Caco-2 (cell line): ENCODE data around the gene SNPH. TPM values are rescaled to one million over a fixed set of nuclear protein-coding genes. Genes with fewer than 3 reads are reported as not detected.

Experiments used
- BruUV-seq: library from RNA; stranded (reverse); fragments of 400-500 nt; replicated peaks from 2 replicates; lab custom pipeline; 2021; lab: Mats Ljungman, UMichigan
- CTCF ChIA-PET: fragments of 300-600 bp; sonication (Branson Sonifier 250); formaldehyde crosslinking; loops from one replicate; lab custom pipeline; 2022; ENCODE audit warnings: antibody characterized with exemption; lab: Charles Lee
- POLR2A ChIA-PET: fragments of 300-600 bp; sonication (Branson Sonifier 250); formaldehyde crosslinking; loops from one replicate; lab custom pipeline; 2022; ENCODE audit warnings: antibody characterized with exemption; lab: Charles Lee
- DNase-seq, 2 experiments: peaks; one replicate each; pipeline versions ENCODE4 v3.0.0 to v3.0.0-alpha.2; 2020 to 2022
- H3K27me3 ChIP-seq: replicated peaks from 2 replicates; pipeline ENCODE4 v1.6.0; 2011; ENCODE audit warnings: low read length; ENCODE audit not compliant: control insufficient read depth, insufficient read depth
- H3K36me3 ChIP-seq: 2 replicates; pipeline ENCODE4 v1.5.1; 2011; ENCODE audit warnings: low read length; ENCODE audit not compliant: control insufficient read depth, insufficient read depth
- H3K4me1 ChIP-seq: fragments of 250-450 bp; sonication (Bioruptor Pico); 2 replicates; pipeline ENCODE4 v1.5.1; 2020; ENCODE audit warnings: mild to moderate bottlenecking
- H3K4me3 ChIP-seq: 2 replicates; pipeline ENCODE4 v1.5.1; 2011; ENCODE audit warnings: low read depth, mild to moderate bottlenecking, control low read depth, low read length
- H3K9me3 ChIP-seq: fragments of 250-450 bp; sonication (Bioruptor Pico); 2 replicates; pipeline ENCODE4 v1.5.1; 2020; ENCODE audit warnings: mild to moderate bottlenecking, moderate library complexity
- H3K27ac Mint-ChIP-seq: one replicate; pipeline ENCODE4 v1.8.0; 2022; ENCODE audit warnings: mixed read lengths; ENCODE audit not compliant: unreplicated experiment
- H3K27me3 Mint-ChIP-seq: one replicate; pipeline ENCODE4 v1.8.0; 2022; ENCODE audit warnings: mixed read lengths; ENCODE audit not compliant: insufficient read depth, unreplicated experiment
- H3K36me3 Mint-ChIP-seq: one replicate; pipeline ENCODE4 v1.8.0; 2022; ENCODE audit warnings: mild to moderate bottlenecking, mixed read lengths; ENCODE audit not compliant: insufficient read depth, unreplicated experiment
- H3K4me1 Mint-ChIP-seq: one replicate; pipeline ENCODE4 v1.8.0; 2022; ENCODE audit warnings: low read depth, mixed read lengths; ENCODE audit not compliant: unreplicated experiment
- H3K4me3 Mint-ChIP-seq: one replicate; pipeline ENCODE4 v1.8.0; 2022; ENCODE audit warnings: mild to moderate bottlenecking, moderate library complexity, mixed read lengths; ENCODE audit not compliant: unreplicated experiment
- H3K9me3 Mint-ChIP-seq: one replicate; pipeline ENCODE4 v1.8.0; 2022; ENCODE audit warnings: mixed read lengths; ENCODE audit not compliant: unreplicated experiment
- CTCF ChIP-seq, 2 experiments: fragments of 200-600 bp in 1 of 2; IDR thresholded peaks; 1 replicate in 1 of 2; 2 replicates in 1 of 2; pipeline versions ENCODE4 v1.5.1 to v1.8.0; 2011 to 2022; ENCODE audit warnings: antibody characterized with exemption in 1 of 2, control low read depth in 1 of 2, inconsistent platforms in 1 of 2, low read depth in 1 of 2, low read length in 1 of 2, mild to moderate bottlenecking in 1 of 2, moderate library complexity in 1 of 2; ENCODE audit not compliant: insufficient read depth in 1 of 2, severe bottlenecking in 1 of 2, unreplicated experiment in 1 of 2
- intact Hi-C: fragments of 100-400 bp; cut with micrococcal nuclease; formaldehyde crosslinking; loops from one replicate; pipeline ENCODE4 v1.10.0; 2022; ENCODE audit not compliant: unreplicated experiment
- total RNA-seq: library from RNA; stranded (reverse); gene quantifications from 2 replicates; pipeline ENCODE4 v1.2.3, GENCODE V29; 2022

Gene SNPH
- total RNA-seq, 1 experiment from 2014 or later = 0.36 TPM

GRCh38 chr20:1338801-1339200 lies 72.7 kb downstream of the SNPH start:
- Histone ChIP-seq H3K4me3 (no peak overlapping the region), H3K9me3 (no peaks in the 10 kb centered on the region), H3K27me3 (no peaks in the 10 kb centered on the region), H3K4me1 (peaks cover 7% of the 10 kb centered on the region), H3K36me3 (no peaks in the 10 kb centered on the region; the same call in none of the 2 replicates)
- peaks cover 15% of the 10 kb centered on the region for H3K36me3 Mint-ChIP-seq
- BruUV-seq = no TSS peak
- no peaks in the 10 kb centered on the region for H3K9me3 Mint-ChIP-seq
- no peak for TF ChIP-seq CTCF (IDR thresholded peaks at IDR 0.05; ENCODE audit: insufficient read depth in 1 of 2, low read depth in 1 of 2, low read length in 1 of 2, severe bottlenecking in 1 of 2, unreplicated experiment in 1 of 2)
- no peaks in the 10 kb centered on the region for H3K27me3 Mint-ChIP-seq
- ChIA-PET POLR2A (interaction anchor here (0.7 kb wide), 1 partner anchor 102 kb away, joined by 4 read pairs; no protein-coding TSS in a partner anchor), CTCF (interaction anchor here (1.8 kb wide), 1 partner anchor 165 kb away, joined by 6 read pairs; no protein-coding TSS in a partner anchor)
- H3K27ac Mint-ChIP-seq = no peak overlapping the region
- intact Hi-C loops = no loop called here
- DNase-seq = no peak
- H3K4me3 Mint-ChIP-seq = no peak overlapping the region
- H3K4me1 Mint-ChIP-seq = no peaks in the 10 kb centered on the region

- POLR2A ChIA-PET = no interaction called here
- no TSS peak for BruUV-seq
- no peak overlapping the region for H3K27ac Mint-ChIP-seq
These were observed 75.6 kb downstream of the SNPH start for GRCh38 chr20:1341561-1342265.

More at GRCh38 chr20:1341561-1342265, 75.6 kb downstream of the SNPH start:
- Mint-ChIP-seq H3K4me1 (no peaks in the 10 kb centered on the region), H3K9me3 (no peaks in the 10 kb centered on the region), H3K4me3 (no peak overlapping the region), H3K27me3 (no peaks in the 10 kb centered on the region), H3K36me3 (peaks cover 10% of the 10 kb centered on the region)
- no peak overlapping the region for H3K4me3 ChIP-seq
- H3K36me3 ChIP-seq = no peaks in the 10 kb centered on the region; the same call in 1 of the 2 replicates
- no peak for DNase-seq
- 0 out of 2 replicates have a peak, but pooled peaks cover 3% of the 10 kb centered on the region for H3K9me3 ChIP-seq
- no peaks in the 10 kb centered on the region for H3K27me3 ChIP-seq
- no peak for TF ChIP-seq CTCF (IDR thresholded peaks at IDR 0.05; ENCODE audit: insufficient read depth in 1 of 2, low read depth in 1 of 2, low read length in 1 of 2, severe bottlenecking in 1 of 2, unreplicated experiment in 1 of 2)
- CTCF ChIA-PET = no interaction called here
- intact Hi-C loops = no loop called here
- peaks cover 7% of the 10 kb centered on the region for H3K4me1 ChIP-seq
